ENCODE data around the gene TMEM14B.
A peak's percentile ranks its signal among the peaks of the same experiment; 100 is the strongest.

TMEM14B gene

DNA sequence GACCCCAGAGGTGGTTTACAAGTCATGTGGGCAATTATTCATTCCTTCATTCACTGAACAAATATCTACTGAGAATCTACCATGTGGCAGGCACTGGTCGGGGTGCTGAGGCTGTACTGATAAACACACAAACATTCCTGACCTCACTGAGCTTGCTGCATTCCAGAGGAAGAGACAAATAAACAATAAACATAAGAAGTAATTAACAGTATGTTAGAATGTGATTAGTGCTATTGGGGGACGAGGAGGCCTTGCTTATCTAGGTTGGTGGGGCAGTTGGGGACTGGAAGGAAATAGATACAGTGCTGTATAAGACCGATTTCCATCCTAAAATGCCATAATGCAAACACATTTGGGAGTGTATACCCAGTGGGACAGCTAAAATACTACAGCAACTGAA, 46.6 kb downstream of the TMEM14B start:
- TF ChIP-seq, protein P1, sequence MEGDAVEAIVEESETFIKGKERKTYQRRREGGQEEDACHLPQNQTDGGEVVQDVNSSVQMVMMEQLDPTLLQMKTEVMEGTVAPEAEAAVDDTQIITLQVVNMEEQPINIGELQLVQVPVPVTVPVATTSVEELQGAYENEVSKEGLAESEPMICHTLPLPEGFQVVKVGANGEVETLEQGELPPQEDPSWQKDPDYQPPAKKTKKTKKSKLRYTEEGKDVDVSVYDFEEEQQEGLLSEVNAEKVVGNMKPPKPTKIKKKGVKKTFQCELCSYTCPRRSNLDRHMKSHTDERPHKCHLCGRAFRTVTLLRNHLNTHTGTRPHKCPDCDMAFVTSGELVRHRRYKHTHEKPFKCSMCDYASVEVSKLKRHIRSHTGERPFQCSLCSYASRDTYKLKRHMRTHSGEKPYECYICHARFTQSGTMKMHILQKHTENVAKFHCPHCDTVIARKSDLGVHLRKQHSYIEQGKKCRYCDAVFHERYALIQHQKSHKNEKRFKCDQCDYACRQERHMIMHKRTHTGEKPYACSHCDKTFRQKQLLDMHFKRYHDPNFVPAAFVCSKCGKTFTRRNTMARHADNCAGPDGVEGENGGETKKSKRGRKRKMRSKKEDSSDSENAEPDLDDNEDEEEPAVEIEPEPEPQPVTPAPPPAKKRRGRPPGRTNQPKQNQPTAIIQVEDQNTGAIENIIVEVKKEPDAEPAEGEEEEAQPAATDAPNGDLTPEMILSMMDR (IDR thresholded peaks at IDR 0.05; ENCODE audit: extremely low read depth, missing control alignments): no peak
- DNase-seq (ENCODE audit: low spot score): no peak

DNA sequence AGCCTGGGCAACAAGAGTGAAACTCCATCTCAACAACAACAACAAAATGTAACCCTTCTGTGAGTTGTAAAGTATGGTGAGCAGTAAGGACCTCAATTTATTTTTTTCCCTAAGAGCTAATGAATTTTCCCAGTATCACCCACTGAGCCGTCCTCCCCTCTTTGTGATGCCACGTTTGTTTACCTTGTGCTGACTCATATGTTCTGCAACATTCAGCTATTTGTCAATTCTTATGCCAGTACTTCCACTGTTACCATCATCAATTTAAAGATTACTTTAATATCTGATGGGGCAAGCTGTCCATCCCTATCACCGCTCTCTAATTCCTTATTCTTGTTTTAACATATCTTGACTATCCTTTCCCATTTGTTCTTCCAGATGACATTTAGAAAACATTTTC, 53.2 kb downstream of the TMEM14B start:
- no peak for DNase-seq (ENCODE audit: low spot score)
- TF ChIP-seq, protein P1 (IDR thresholded peaks at IDR 0.05; ENCODE audit: extremely low read depth, missing control alignments): no peak

DNA sequence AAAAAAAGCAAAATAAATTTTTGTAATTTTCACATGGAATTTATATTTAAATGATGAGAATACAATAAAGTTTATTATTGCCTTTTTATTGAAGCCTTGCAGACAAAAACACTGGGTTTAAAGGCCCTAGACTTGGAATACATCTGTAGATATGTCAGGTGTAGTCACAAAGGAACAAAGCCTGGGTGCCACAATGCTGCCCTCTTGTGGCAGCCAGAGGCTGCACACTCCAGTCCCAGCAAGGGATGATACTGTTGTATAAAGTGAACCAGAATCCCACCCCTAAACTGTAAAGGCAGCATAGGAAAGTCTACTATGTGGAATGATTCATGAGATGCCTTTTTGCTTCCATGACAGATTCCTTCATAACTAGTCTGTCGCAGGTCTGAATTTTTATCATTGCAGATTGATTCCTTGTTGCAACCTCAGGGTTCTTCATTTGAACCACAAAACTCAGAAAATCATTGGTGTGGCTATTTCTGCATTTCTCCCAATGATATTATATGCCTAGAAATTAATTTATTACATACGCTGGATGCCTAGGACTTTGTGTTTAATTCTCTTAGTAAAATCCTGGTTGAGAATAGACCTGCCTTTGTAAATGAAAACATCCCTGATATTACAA, 53.7 kb downstream of the TMEM14B start:
- TF ChIP-seq, protein P1 (IDR thresholded peaks at IDR 0.05; ENCODE audit: extremely low read depth, missing control alignments): peak; percentile 90
- peak; percentile 75 for DNase-seq (ENCODE audit: low spot score)
